Caco-2 (cell line): ENCODE data around the gene TRAPPC2. TPM values are rescaled to one million over a fixed set of nuclear protein-coding genes. Genes with fewer than 3 reads are reported as not detected.

Experiments
- BruUV-seq: library from RNA; stranded (reverse); fragments of 400-500 nt; replicated peaks from 2 replicates; lab custom pipeline; 2021; lab: Mats Ljungman, UMichigan
- CTCF ChIA-PET: fragments of 300-600 bp; sonication (Branson Sonifier 250); formaldehyde crosslinking; loops from one replicate; lab custom pipeline; 2022; ENCODE audit warnings: antibody characterized with exemption; lab: Charles Lee
- POLR2A ChIA-PET: fragments of 300-600 bp; sonication (Branson Sonifier 250); formaldehyde crosslinking; loops from one replicate; lab custom pipeline; 2022; ENCODE audit warnings: antibody characterized with exemption; lab: Charles Lee
- DNase-seq, 2 experiments: peaks; one replicate each; pipeline versions ENCODE4 v3.0.0 to v3.0.0-alpha.2; 2020 to 2022
- H3K27me3 ChIP-seq: replicated peaks from 2 replicates; pipeline ENCODE4 v1.6.0; 2011; ENCODE audit warnings: low read length; ENCODE audit not compliant: control insufficient read depth, insufficient read depth
- H3K36me3 ChIP-seq: 2 replicates; pipeline ENCODE4 v1.5.1; 2011; ENCODE audit warnings: low read length; ENCODE audit not compliant: control insufficient read depth, insufficient read depth
- H3K4me1 ChIP-seq: fragments of 250-450 bp; sonication (Bioruptor Pico); 2 replicates; pipeline ENCODE4 v1.5.1; 2020; ENCODE audit warnings: mild to moderate bottlenecking
- H3K4me3 ChIP-seq: 2 replicates; pipeline ENCODE4 v1.5.1; 2011; ENCODE audit warnings: low read depth, mild to moderate bottlenecking, control low read depth, low read length
- H3K9me3 ChIP-seq: fragments of 250-450 bp; sonication (Bioruptor Pico); 2 replicates; pipeline ENCODE4 v1.5.1; 2020; ENCODE audit warnings: mild to moderate bottlenecking, moderate library complexity
- H3K27ac Mint-ChIP-seq: one replicate; pipeline ENCODE4 v1.8.0; 2022; ENCODE audit warnings: mixed read lengths; ENCODE audit not compliant: unreplicated experiment
- H3K27me3 Mint-ChIP-seq: one replicate; pipeline ENCODE4 v1.8.0; 2022; ENCODE audit warnings: mixed read lengths; ENCODE audit not compliant: insufficient read depth, unreplicated experiment
- H3K36me3 Mint-ChIP-seq: one replicate; pipeline ENCODE4 v1.8.0; 2022; ENCODE audit warnings: mild to moderate bottlenecking, mixed read lengths; ENCODE audit not compliant: insufficient read depth, unreplicated experiment
- H3K4me1 Mint-ChIP-seq: one replicate; pipeline ENCODE4 v1.8.0; 2022; ENCODE audit warnings: low read depth, mixed read lengths; ENCODE audit not compliant: unreplicated experiment
- H3K4me3 Mint-ChIP-seq: one replicate; pipeline ENCODE4 v1.8.0; 2022; ENCODE audit warnings: mild to moderate bottlenecking, moderate library complexity, mixed read lengths; ENCODE audit not compliant: unreplicated experiment
- H3K9me3 Mint-ChIP-seq: one replicate; pipeline ENCODE4 v1.8.0; 2022; ENCODE audit warnings: mixed read lengths; ENCODE audit not compliant: unreplicated experiment
- intact Hi-C: fragments of 100-400 bp; cut with micrococcal nuclease; formaldehyde crosslinking; loops from one replicate; pipeline ENCODE4 v1.10.0; 2022; ENCODE audit not compliant: unreplicated experiment
- total RNA-seq: library from RNA; stranded (reverse); gene quantifications from 2 replicates; pipeline ENCODE4 v1.2.3, GENCODE V29; 2022
- TF ChIP-seq, protein P1 (sequence below), 2 experiments: fragments of 200-600 bp in 1 of 2; IDR thresholded peaks; 1 replicate in 1 of 2; 2 replicates in 1 of 2; pipeline versions ENCODE4 v1.5.1 to v1.8.0; 2011 to 2022; ENCODE audit warnings: antibody characterized with exemption in 1 of 2, control low read depth in 1 of 2, inconsistent platforms in 1 of 2, low read depth in 1 of 2, low read length in 1 of 2, mild to moderate bottlenecking in 1 of 2, moderate library complexity in 1 of 2; ENCODE audit not compliant: insufficient read depth in 1 of 2, severe bottlenecking in 1 of 2, unreplicated experiment in 1 of 2

TRAPPC2 gene
- total RNA-seq, 1 experiment from 2014 or later = 19.3 TPM

DNA sequence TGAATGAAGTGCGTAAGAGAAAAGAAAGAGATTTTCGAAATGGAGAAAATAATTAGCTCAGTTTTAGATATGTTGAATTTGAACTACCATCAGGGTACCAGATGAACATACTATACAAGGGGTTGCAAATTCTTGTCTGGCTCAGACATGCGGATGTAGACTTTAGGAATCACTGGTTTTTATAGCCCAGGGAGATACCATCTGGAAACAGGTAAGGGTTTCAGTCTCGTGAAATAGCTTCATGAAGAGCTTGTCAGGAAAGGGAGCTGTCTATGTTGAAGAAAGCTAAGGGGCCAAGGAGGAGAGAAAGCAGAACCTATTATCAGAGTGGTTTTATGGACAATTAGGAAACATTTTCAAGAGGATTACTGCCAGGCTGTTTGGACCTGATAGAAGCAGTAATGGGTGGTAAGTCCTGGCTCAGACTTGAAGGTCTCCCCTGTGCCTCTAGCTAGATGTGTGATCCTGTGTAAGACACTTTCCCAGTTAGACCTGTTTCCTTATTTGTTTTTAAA is 38.8 kb downstream of the TRAPPC2 start:
- CTCF ChIA-PET = no interaction called here
- no peaks in the 10 kb centered on the region for H3K27me3 ChIP-seq
- intact Hi-C loops = no loop called here

GRCh38 chrX:13694983-13695382 is 39.4 kb downstream of the TRAPPC2 start:
- no TSS peak for BruUV-seq
- Histone ChIP-seq H3K27me3 (no peaks in the 10 kb centered on the region), H3K36me3 (no peaks in the 10 kb centered on the region), H3K9me3 (no peaks in the 10 kb centered on the region), H3K4me3 (no peak overlapping the region), H3K4me1 (no peaks in the 10 kb centered on the region; the same call in 1 of the 2 replicates)
- TF ChIP-seq, protein P1, sequence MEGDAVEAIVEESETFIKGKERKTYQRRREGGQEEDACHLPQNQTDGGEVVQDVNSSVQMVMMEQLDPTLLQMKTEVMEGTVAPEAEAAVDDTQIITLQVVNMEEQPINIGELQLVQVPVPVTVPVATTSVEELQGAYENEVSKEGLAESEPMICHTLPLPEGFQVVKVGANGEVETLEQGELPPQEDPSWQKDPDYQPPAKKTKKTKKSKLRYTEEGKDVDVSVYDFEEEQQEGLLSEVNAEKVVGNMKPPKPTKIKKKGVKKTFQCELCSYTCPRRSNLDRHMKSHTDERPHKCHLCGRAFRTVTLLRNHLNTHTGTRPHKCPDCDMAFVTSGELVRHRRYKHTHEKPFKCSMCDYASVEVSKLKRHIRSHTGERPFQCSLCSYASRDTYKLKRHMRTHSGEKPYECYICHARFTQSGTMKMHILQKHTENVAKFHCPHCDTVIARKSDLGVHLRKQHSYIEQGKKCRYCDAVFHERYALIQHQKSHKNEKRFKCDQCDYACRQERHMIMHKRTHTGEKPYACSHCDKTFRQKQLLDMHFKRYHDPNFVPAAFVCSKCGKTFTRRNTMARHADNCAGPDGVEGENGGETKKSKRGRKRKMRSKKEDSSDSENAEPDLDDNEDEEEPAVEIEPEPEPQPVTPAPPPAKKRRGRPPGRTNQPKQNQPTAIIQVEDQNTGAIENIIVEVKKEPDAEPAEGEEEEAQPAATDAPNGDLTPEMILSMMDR (IDR thresholded peaks at IDR 0.05; ENCODE audit: insufficient read depth in 1 of 2, low read depth in 1 of 2, low read length in 1 of 2, severe bottlenecking in 1 of 2, unreplicated experiment in 1 of 2) = no peak
- peaks cover 35% of the 10 kb centered on the region for H3K36me3 Mint-ChIP-seq
- no peaks in the 10 kb centered on the region for H3K9me3 Mint-ChIP-seq
- H3K27ac Mint-ChIP-seq = no peak overlapping the region
- H3K27me3 Mint-ChIP-seq = no peaks in the 10 kb centered on the region
- H3K4me3 Mint-ChIP-seq = no peak overlapping the region
- ChIA-PET CTCF (no interaction called here), POLR2A (no interaction called here)
- no peak for DNase-seq
- H3K4me1 Mint-ChIP-seq = peaks cover 33% of the 10 kb centered on the region
- intact Hi-C loops = no loop called here

More for the DNA sequence above, 38.8 kb downstream of the TRAPPC2 start:
- no peak overlapping the region for H3K27ac Mint-ChIP-seq
- no TSS peak for BruUV-seq
- Histone ChIP-seq H3K4me3 (no peak overlapping the region), H3K9me3 (no peaks in the 10 kb centered on the region), H3K4me1 (no peaks in the 10 kb centered on the region; the same call in 1 of the 2 replicates), H3K36me3 (no peaks in the 10 kb centered on the region)
- no peaks in the 10 kb centered on the region for H3K9me3 Mint-ChIP-seq
- H3K36me3 Mint-ChIP-seq = peaks cover 28% of the 10 kb centered on the region
- no peaks in the 10 kb centered on the region for H3K27me3 Mint-ChIP-seq
- no peak for DNase-seq
- no peak overlapping the region for H3K4me3 Mint-ChIP-seq
- TF ChIP-seq, protein P1 (IDR thresholded peaks at IDR 0.05; ENCODE audit: insufficient read depth in 1 of 2, low read depth in 1 of 2, low read length in 1 of 2, severe bottlenecking in 1 of 2, unreplicated experiment in 1 of 2) = no peak
- H3K4me1 Mint-ChIP-seq = peaks cover 33% of the 10 kb centered on the region
- POLR2A ChIA-PET = interaction anchor here (1.0 kb wide), 1 partner anchor 39 kb away, joined by 3 read pairs; the partner anchor contains the start of gene OFD1

GRCh38 chrX:13694359-13694758 is 40.1 kb downstream of the TRAPPC2 start:
- Histone ChIP-seq H3K27me3 (no peaks in the 10 kb centered on the region), H3K4me3 (no peak overlapping the region), H3K4me1 (no peaks in the 10 kb centered on the region; the same call in 1 of the 2 replicates), H3K36me3 (no peaks in the 10 kb centered on the region), H3K9me3 (no peaks in the 10 kb centered on the region)
- DNase-seq = no peak
- Mint-ChIP-seq H3K27me3 (no peaks in the 10 kb centered on the region), H3K36me3 (peaks cover 34% of the 10 kb centered on the region), H3K4me3 (no peak overlapping the region), H3K9me3 (no peaks in the 10 kb centered on the region), H3K27ac (no peak overlapping the region), H3K4me1 (peaks cover 31% of the 10 kb centered on the region)
- no TSS peak for BruUV-seq
- intact Hi-C loops = no loop called here
- CTCF ChIA-PET = no interaction called here
- TF ChIP-seq, protein P1 (IDR thresholded peaks at IDR 0.05; ENCODE audit: insufficient read depth in 1 of 2, low read depth in 1 of 2, low read length in 1 of 2, severe bottlenecking in 1 of 2, unreplicated experiment in 1 of 2) = no peak
- POLR2A ChIA-PET = no interaction called here
